ENCODE measurements around the gene PHF12. TPM values are rescaled to one million over a fixed set of nuclear protein-coding genes. Genes with fewer than 3 reads are reported as not detected.

The PHF12 gene
- total RNA-seq, 1 experiment from 2014 or later = 37.6 TPM

DNA sequence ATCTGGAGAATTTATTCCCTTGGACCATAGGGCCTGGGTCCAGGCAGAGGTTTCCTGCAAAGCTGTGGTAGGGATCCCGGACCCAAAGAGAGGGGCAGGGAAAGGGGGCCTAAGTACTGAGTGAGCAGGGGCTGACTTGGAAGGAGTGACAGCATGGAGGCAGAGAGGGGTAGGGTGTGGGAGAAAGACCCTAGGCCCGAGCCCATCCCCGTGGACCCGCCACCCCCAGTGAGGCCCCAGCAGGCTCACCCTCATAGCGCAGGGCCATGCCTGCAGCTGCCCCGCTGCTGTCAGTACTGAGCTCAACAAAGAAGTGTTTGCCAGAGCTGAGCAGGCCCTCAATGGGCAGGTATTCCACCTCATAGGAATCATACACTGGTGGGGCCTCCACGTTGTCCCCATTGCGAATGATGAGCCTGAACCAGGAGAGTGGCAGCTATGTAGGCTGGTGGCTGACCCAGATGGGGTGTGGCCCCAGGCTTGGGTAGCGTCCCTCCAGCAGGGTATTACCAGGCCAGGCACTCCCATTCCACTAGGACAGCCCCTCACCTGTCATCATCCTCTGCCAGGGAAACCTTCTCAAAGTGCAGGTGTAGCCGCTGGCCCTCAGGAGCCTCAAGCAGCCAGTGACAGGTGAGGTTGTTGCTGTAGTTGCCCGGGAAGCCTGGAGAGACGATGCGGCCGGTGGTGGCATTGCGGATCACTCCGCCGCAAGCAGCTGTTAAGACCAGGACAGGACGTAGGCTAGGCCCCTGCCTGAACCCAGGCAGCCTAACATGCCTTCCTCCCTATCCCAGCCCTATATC is 9.1 kb upstream of the PHF12 start:
- TF ChIP-seq, protein P1, sequence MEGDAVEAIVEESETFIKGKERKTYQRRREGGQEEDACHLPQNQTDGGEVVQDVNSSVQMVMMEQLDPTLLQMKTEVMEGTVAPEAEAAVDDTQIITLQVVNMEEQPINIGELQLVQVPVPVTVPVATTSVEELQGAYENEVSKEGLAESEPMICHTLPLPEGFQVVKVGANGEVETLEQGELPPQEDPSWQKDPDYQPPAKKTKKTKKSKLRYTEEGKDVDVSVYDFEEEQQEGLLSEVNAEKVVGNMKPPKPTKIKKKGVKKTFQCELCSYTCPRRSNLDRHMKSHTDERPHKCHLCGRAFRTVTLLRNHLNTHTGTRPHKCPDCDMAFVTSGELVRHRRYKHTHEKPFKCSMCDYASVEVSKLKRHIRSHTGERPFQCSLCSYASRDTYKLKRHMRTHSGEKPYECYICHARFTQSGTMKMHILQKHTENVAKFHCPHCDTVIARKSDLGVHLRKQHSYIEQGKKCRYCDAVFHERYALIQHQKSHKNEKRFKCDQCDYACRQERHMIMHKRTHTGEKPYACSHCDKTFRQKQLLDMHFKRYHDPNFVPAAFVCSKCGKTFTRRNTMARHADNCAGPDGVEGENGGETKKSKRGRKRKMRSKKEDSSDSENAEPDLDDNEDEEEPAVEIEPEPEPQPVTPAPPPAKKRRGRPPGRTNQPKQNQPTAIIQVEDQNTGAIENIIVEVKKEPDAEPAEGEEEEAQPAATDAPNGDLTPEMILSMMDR (IDR thresholded peaks at IDR 0.05; ENCODE audit: unreplicated experiment) = no peak
- H3K4me1 Mint-ChIP-seq (ENCODE audit: insufficient read depth, unreplicated experiment) = no peaks in the 10 kb centered on the region
- peaks cover 4% of the 10 kb centered on the region for H3K36me3 Mint-ChIP-seq (ENCODE audit: insufficient read depth, unreplicated experiment)
- peaks cover 27% of the 10 kb centered on the region for H3K27me3 Mint-ChIP-seq (ENCODE audit: insufficient read depth, unreplicated experiment)
- no peak overlapping the region for H3K27ac Mint-ChIP-seq (ENCODE audit: low read depth, unreplicated experiment)
- ChIA-PET CTCF (interaction anchor here (0.6 to 10.3 kb wide), 5 partner anchors 39 to 675 kb away, joined by 3 to 279 read pairs (median 3); no protein-coding TSS in a partner anchor), POLR2A (no interaction called here)
- no peak for DNase-seq (ENCODE audit: unreplicated experiment)
- intact Hi-C loops (cut with micrococcal nuclease) = no loop called here
- H3K4me3 Mint-ChIP-seq (ENCODE audit: unreplicated experiment) = no peak overlapping the region
- no peaks in the 10 kb centered on the region for H3K9me3 Mint-ChIP-seq (ENCODE audit: unreplicated experiment)
- BruUV-seq (replicated peaks) = no TSS peak

DNA sequence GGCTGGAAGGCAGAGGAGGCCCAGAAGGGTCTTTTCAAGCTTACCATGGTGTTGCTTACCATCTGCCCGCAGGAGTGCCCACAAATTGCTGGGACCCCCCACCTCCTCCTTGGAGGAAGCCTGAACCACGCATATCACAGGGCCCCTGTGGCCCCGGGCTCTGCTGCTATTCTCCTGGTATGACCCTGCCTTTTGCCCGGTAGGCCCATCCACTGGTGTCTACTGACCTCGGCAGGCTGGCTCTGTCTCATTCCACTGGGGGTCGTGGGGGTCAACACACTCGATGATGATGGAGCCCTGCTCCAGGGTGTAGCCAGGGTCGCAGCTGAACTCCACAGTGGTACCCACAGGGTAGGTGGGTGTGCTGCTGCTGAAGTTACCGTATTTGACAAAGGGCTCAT is 8.2 kb upstream of the PHF12 start:
- no peak for DNase-seq (ENCODE audit: unreplicated experiment)
- peaks cover 27% of the 10 kb centered on the region for H3K27me3 Mint-ChIP-seq (ENCODE audit: insufficient read depth, unreplicated experiment)
- no peak overlapping the region for H3K27ac Mint-ChIP-seq (ENCODE audit: low read depth, unreplicated experiment)
- no peaks in the 10 kb centered on the region for H3K4me1 Mint-ChIP-seq (ENCODE audit: insufficient read depth, unreplicated experiment)
- CTCF ChIA-PET = interaction anchor here (1.1 to 10.3 kb wide), 2 partner anchors 157 to 331 kb away, joined by 3 to 279 read pairs; no protein-coding TSS in a partner anchor
- TF ChIP-seq, protein P1 (IDR thresholded peaks at IDR 0.05; ENCODE audit: unreplicated experiment) = no peak
- no peak overlapping the region for H3K4me3 Mint-ChIP-seq (ENCODE audit: unreplicated experiment)
- no peaks in the 10 kb centered on the region for H3K9me3 Mint-ChIP-seq (ENCODE audit: unreplicated experiment)
- H3K36me3 Mint-ChIP-seq (ENCODE audit: insufficient read depth, unreplicated experiment) = peaks cover 4% of the 10 kb centered on the region
- intact Hi-C loops (cut with micrococcal nuclease) = no loop called here
- BruUV-seq (replicated peaks) = no TSS peak
- POLR2A ChIA-PET = no interaction called here

DNA sequence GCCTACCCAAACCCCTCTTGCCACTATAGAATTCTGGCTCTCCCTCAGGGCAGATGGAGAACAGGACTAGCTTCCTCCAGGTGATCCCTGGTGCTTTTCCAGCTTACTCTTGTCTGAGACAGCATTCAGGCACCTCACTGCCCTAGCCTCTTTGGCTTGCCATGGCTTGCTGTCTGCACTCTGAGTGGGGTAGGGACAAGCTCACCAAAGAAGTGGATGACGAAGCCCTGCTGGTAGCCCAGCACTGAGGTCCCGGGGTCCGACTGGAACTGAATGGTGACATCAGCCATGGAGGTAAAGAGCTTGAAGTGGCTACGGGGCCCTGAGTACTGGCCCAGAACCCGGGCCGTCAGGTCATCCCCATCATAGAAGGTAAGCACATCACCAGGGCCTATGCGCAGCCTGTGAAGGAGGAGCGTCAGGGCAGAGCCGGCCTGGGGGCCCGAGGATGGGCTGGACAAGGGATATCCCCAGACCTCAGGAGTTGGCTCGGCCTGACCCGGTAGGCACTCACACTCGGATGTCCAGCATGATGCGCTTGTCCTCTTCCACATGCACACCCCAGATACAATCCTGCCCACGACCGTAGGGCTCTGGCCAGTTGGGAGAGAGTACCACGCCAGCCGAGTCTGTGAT is 7.6 kb upstream of the PHF12 start:
- TF ChIP-seq, protein P1 (IDR thresholded peaks at IDR 0.05; ENCODE audit: unreplicated experiment) = no peak
- no TSS peak for BruUV-seq (replicated peaks)
- H3K36me3 Mint-ChIP-seq (ENCODE audit: insufficient read depth, unreplicated experiment) = peaks cover 2% of the 10 kb centered on the region
- no peak overlapping the region for H3K27ac Mint-ChIP-seq (ENCODE audit: low read depth, unreplicated experiment)
- no peak for DNase-seq (ENCODE audit: unreplicated experiment)
- H3K4me1 Mint-ChIP-seq (ENCODE audit: insufficient read depth, unreplicated experiment) = no peaks in the 10 kb centered on the region
- intact Hi-C loops (cut with micrococcal nuclease) = no loop called here
- peaks cover 23% of the 10 kb centered on the region for H3K27me3 Mint-ChIP-seq (ENCODE audit: insufficient read depth, unreplicated experiment)
- H3K4me3 Mint-ChIP-seq (ENCODE audit: unreplicated experiment) = no peak overlapping the region
- CTCF ChIA-PET = interaction anchor here (0.6 to 10.3 kb wide), 5 partner anchors 142 to 332 kb away, joined by 3 to 279 read pairs (median 3); no protein-coding TSS in a partner anchor
- POLR2A ChIA-PET = interaction anchor here (0.7 kb wide), 1 partner anchor 230 kb away, joined by 3 read pairs; no protein-coding TSS in a partner anchor
- no peaks in the 10 kb centered on the region for H3K9me3 Mint-ChIP-seq (ENCODE audit: unreplicated experiment)

DNA sequence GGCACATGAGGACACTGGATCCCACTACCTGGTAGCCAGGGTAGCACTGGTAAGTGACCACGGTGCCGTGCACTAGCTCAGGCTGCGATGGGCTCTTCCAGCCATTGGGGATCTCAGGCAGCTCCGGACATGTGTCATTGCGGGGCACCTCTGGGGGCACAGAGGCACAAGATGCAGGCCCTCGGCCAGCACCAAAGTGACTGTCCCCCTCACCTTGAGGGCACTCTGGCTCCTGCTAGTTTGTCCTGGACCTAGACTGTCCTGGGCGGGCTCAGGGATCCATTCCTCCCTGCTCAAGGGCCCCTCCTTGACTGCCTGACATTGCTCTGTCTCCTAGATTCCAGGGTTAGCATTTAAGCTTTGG is 6.7 kb upstream of the PHF12 start:
- no peak overlapping the region for H3K27ac Mint-ChIP-seq (ENCODE audit: low read depth, unreplicated experiment)
- intact Hi-C loops (cut with micrococcal nuclease) = no loop called here
- CTCF ChIA-PET = interaction anchor here (0.6 to 10.3 kb wide), 3 partner anchors 158 to 229 kb away, joined by 4 to 279 read pairs (median 4); no protein-coding TSS in a partner anchor

More for the DNA sequence above, 6.7 kb upstream of the PHF12 start:
- no peak for DNase-seq (ENCODE audit: unreplicated experiment)
- no peaks in the 10 kb centered on the region for H3K9me3 Mint-ChIP-seq (ENCODE audit: unreplicated experiment)
- no peaks in the 10 kb centered on the region for H3K36me3 Mint-ChIP-seq (ENCODE audit: insufficient read depth, unreplicated experiment)
- H3K4me3 Mint-ChIP-seq (ENCODE audit: unreplicated experiment) = no peak overlapping the region
- peaks cover 13% of the 10 kb centered on the region for H3K27me3 Mint-ChIP-seq (ENCODE audit: insufficient read depth, unreplicated experiment)
- TF ChIP-seq, protein P1 (IDR thresholded peaks at IDR 0.05; ENCODE audit: unreplicated experiment) = no peak
- BruUV-seq (replicated peaks) = no TSS peak
- POLR2A ChIA-PET = interaction anchor here (0.5 to 1.0 kb wide), 3 partner anchors 92 to 188 kb away, joined by 3 read pairs; no protein-coding TSS in a partner anchor
- H3K4me1 Mint-ChIP-seq (ENCODE audit: insufficient read depth, unreplicated experiment) = no peaks in the 10 kb centered on the region

Measured in MCF 10A (cell line).